Germinal center (tissue), 1 donor: ENCODE results near the gene TLX2.
"Not testable (repeated sequence)": the region's sequence is repeated elsewhere in the genome, so short reads cannot be mapped to it uniquely, and the experiment has no call there.

Experiments
- DNase-seq: peaks from one replicate; pipeline ENCODE4 v3.0.0; 2012; ENCODE audit warnings: mixed read lengths, low spot score

TLX2 gene

DNA sequence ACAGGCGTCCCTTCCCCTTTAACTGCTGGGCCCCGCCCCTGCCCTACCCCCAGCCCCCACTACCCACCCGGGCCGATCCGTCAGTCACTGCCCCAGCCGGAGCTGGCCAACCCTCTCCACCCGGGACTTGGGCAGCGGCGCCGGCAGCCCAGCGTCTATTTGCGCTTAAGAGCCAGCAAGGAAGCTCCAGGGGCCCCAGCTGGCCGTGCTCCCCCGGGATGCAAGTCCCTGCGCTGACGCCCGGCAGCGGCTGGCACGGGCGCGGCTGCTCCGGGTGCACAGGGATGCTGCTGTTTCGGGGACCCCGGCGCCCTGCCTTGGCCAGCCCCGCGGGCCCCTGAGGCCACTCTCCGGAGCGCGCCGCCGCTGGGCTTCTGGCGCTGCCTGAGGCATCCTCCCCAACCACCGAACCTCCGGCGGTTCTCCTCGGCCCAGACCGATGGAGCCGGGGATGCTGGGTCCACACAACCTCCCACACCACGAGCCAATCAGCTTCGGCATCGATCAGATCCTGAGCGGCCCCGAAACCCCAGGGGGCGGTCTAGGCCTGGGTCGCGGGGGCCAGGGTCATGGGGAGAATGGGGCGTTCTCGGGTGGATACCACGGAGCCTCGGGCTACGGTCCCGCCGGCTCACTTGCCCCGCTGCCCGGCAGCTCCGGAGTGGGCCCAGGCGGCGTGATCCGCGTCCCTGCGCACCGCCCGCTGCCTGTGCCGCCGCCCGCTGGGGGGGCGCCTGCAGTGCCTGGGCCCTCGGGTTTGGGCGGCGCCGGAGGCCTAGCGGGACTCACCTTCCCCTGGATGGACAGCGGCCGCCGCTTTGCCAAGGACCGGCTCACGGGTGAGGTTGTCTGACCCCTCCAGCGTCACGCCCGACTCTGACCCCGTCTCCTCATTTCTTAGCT lies at the start of gene TLX2:
TSS of gene TLX2 (plus strand) at position 83 of the 903 bp plus-strand sequence. CDS start at position 440, 357 bp downstream.
- no peak for DNase-seq

- DNase-seq = not testable (repeated sequence)
Observed at GRCh38 chr2:74470742-74471141, 43.5 kb upstream of the TLX2 start.

- DNase-seq = no peak
Observed at GRCh38 chr2:74471332-74472065, 42.8 kb upstream of the TLX2 start.

DNA sequence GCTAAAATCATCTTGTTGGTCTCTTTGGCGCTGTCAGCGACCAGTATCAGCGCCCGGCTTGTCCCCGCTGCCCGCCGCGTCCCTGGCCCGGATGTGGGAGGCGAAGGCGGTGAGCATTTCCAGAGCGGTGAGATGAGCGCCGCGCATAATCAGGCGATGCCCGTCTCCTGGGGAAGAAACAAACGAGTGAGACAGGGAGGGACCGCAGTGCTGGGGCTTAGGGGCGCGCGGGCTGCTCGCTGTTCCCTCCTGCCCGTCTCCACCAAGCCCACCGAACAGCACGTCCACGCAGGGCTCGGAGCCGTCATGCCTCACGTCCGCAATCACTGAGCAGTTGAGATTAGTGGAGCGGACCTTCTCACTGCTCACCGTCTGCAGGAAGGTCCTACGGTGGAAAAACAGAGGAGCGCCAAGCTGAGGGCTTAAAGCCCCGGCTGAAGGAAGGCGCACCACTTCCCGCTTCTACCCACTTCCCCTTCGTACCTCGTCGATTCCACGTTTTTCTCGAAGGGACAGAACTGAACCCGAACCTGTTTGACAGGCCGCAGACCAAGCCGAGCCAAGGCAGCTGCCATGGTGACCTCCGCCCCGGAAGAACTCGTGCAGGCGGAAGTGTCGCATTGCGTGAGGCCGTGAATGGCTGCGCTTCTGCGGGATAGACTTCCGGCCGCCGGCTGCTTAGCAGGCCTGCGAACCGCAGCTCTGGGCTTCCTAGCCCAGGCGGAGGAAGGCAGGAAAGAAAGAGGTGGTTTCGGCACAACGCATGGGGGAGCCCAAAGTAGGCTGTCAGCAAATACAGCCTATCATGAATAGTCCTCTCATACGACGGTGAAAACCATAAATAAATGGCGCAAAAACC lies 41.9 kb upstream of the TLX2 start, which contains the start of gene MRPL53:
TSS of gene MRPL53 (minus strand) at position 595 of the 859 bp plus-strand sequence. CDS start at position 575, 20 bp downstream.
- DNase-seq = peak; percentile 78

GRCh38 chr2:74472945-74473258 lies 41.3 kb upstream of the TLX2 start:
- no peak for DNase-seq

DNA sequence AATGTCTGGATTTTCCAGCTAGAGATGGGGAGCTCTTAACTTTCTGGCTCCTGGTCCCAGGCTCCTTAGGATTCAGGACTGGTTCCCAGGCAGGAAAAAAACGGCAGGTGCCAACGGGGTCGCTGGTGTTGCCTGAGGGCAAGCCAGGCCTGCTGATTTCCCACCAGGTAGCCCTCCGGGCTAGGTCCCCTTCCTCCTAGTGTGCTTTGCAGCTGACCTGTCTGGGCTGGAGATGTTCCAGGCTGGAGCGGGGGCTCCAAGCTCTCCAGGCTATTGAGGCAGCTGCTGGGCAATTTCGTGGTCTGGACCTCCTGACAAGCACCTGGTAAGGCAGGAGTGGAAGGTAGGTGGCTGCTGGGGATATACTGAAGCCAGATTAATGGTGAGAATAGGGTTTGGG lies 39.8 kb upstream of the TLX2 start:
- DNase-seq = no peak

GRCh38 chr2:74474899-74475298 lies 39.4 kb upstream of the TLX2 start:
- no peak for DNase-seq

- no peak for DNase-seq
Observed at GRCh38 chr2:74481431-74481830, 32.8 kb upstream of the TLX2 start.

DNA sequence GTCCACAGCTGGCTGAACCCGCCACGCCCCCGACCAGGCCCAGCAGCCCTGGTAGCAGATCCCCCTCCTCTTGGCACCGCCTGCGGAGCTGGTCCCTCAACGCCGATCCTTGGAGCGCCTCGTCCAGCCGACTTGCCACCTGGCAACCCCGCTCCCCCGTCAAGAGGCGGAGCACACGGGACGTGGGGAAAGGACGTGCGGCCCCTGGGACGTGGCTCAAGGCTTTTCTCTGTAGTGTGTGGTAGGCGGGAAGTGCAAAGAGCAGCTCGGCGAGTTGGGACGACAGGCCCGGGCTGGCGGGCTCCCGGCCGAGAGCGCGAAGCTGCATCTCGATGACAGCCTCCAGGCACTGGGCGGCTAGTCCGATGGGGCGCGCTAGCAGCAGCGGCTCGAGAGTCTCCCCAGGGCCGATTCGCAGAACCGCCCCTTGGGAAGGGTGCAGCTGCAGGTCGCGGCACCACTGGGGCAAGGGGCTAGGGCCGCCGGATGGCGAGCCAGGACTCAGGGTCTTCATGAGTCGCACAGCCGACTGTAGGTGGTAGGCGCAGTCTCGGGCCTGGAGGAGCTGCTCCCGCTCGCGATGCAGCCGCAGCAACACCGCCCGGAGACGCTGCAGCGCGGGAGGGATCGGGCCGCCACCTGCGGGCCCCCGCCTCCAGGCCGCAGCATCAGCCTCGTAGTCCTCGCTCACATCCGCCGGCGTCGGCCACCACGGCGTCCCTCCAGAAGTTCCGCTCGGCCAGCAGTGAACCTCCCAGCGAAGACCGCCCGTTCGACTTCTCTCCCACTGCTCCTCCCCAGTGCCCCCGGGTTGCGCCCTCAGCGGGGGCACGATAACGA lies 32.1 kb upstream of the TLX2 start:
- peak; percentile 63 for DNase-seq

- peak; percentile 89 for DNase-seq
Observed at GRCh38 chr2:74482801-74483674, 31.2 kb upstream of the TLX2 start, which contains the start of the genes CCDC142 and TTC31. CCDC142 (minus strand) TSS chr2:74482998; CDS start chr2:74482837, 161 bp downstream. TTC31 (plus strand) TSS chr2:74483081; CDS start chr2:74483096, 15 bp downstream.

GRCh38 chr2:74483675-74484164 lies 30.5 kb upstream of the TLX2 start:
- not testable (repeated sequence) for DNase-seq

GRCh38 chr2:74486141-74486540 lies 28.1 kb upstream of the TLX2 start:
- DNase-seq = no peak

DNA sequence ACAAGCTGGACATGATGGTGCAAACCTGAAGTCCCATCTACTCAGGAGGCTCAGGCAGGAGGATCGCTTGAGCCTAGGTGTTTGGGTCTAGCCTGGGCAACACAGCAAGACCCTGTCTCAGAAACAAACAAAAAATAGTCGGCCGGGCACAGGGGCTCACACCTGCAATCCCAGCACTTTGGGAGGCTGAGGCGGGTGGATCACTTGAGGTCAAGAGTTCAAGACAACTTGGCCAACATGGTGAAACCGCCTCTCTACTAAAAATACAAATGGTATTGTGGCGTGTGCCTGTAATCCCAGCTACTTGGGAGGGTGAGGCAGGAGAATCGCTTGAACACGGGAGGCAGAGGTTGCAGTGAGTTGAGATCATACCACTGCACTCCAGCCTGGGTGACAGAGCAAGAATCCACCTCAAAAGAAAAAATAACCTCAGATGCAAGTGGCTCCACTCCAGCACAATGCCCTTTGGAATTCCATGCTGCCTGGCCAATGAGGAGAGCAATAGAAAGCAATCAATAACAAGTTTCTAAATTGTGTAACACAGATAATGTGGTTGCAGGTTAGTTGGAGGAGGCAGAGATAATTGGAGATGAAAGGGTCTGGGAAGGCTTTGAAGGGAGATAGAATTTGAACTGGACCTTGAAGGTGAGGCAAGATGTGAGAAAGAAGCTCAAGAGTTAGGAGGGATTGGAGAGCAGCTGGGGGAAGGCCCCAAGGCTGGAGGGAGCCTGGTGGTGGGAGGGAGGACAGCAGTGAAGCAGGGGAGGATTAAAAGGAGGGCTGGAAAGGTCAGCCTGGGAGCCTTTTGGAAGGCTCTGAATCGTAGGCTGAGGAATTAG lies 25.4 kb upstream of the TLX2 start:
- no peak for DNase-seq

DNA sequence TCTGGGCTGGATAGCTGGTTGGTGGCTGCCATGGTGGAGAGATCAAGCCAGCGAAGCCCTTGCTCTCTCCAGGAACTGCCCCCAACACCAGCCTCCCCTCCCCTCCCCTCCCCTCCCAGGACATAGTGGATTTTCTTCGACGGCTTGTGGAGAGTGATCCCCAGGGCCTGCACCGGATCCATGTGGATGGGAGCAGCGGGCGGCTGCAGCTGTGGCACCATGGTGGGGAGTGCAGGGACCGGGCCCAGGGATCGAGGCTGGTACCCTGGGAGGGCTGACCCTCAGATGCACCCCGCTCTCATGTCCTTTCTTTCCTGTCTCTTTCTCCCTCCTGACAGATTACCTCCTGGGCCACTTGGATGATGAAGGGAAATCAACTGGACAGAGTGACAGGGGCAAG lies 24.3 kb upstream of the TLX2 start:
- no peak for DNase-seq

GRCh38 chr2:74491648-74492544 lies 22.4 kb upstream of the TLX2 start:
- DNase-seq = no peak

GRCh38 chr2:74493546-74493945 lies 20.7 kb upstream of the TLX2 start:
- DNase-seq = no peak

- no peak for DNase-seq
Observed at GRCh38 chr2:74495440-74495839, 18.8 kb upstream of the TLX2 start.
